A549 (cell line): ENCODE data around the gene ZNF280B.

ENCODE experiments used
- CTCF ChIP-seq: fragments of >200 bp; sonication (Bioruptor Twin); formaldehyde crosslinking; IDR thresholded peaks from 3 replicates; pipeline ENCODE4 v1.5.1; 2016
- E2F6 ChIP-seq: IDR thresholded peaks from 2 replicates; pipeline ENCODE4 v1.6.1; 2012; ENCODE audit warnings: low read depth, borderline replicate concordance
- ESRRA ChIP-seq: fragments of 150-350 bp; IDR thresholded peaks from 2 replicates; pipeline ENCODE4 v1.6.1; 2014; ENCODE audit warnings: mild to moderate bottlenecking, low read length, borderline replicate concordance
- POLR2A ChIP-seq: IDR thresholded peaks from 2 replicates; pipeline ENCODE4 v1.6.1; 2012; ENCODE audit warnings: mild to moderate bottlenecking, low read length
- RAD21 ChIP-seq, 2 experiments: fragments of >200 bp in 1 of 2; sonication (Bioruptor Twin) in 1 of 2; formaldehyde crosslinking in 1 of 2; IDR thresholded peaks in 1 of 2; conservative IDR thresholded peaks in 1 of 2; 2 replicates in 1 of 2; 3 replicates in 1 of 2; pipeline ENCODE4 v1.6.1; 2012 to 2018; ENCODE audit warnings: inconsistent platforms in 1 of 2
- RFX5 ChIP-seq: fragments of 450-650 bp; IDR thresholded peaks from 2 replicates; pipeline ENCODE4 v1.7.1; 2014; ENCODE audit warnings: antibody characterized with exemption, mild to moderate bottlenecking, moderate library complexity
- TF ChIP-seq, protein P1 (sequence below): fragments of 200-600 bp; sonication (generic); IDR thresholded peaks from 2 replicates; pipeline ENCODE4 v1.6.1; 2016; ENCODE audit warnings: antibody characterized with exemption, mild to moderate bottlenecking, moderate library complexity
- TF ChIP-seq, protein P2 (sequence below): IDR thresholded peaks from 2 replicates; pipeline ENCODE4 v1.6.1; 2012

GRCh38 chr22:22487059-22487458, 21.5 kb downstream of the ZNF280B start:
- TF ChIP-seq, protein P1, sequence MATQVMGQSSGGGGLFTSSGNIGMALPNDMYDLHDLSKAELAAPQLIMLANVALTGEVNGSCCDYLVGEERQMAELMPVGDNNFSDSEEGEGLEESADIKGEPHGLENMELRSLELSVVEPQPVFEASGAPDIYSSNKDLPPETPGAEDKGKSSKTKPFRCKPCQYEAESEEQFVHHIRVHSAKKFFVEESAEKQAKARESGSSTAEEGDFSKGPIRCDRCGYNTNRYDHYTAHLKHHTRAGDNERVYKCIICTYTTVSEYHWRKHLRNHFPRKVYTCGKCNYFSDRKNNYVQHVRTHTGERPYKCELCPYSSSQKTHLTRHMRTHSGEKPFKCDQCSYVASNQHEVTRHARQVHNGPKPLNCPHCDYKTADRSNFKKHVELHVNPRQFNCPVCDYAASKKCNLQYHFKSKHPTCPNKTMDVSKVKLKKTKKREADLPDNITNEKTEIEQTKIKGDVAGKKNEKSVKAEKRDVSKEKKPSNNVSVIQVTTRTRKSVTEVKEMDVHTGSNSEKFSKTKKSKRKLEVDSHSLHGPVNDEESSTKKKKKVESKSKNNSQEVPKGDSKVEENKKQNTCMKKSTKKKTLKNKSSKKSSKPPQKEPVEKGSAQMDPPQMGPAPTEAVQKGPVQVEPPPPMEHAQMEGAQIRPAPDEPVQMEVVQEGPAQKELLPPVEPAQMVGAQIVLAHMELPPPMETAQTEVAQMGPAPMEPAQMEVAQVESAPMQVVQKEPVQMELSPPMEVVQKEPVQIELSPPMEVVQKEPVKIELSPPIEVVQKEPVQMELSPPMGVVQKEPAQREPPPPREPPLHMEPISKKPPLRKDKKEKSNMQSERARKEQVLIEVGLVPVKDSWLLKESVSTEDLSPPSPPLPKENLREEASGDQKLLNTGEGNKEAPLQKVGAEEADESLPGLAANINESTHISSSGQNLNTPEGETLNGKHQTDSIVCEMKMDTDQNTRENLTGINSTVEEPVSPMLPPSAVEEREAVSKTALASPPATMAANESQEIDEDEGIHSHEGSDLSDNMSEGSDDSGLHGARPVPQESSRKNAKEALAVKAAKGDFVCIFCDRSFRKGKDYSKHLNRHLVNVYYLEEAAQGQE: no peak
- TF ChIP-seq CTCF (no peak), E2F6 (no peak), POLR2A (no peak), ESRRA (no peak), RFX5 (no peak), RAD21 (conservative IDR thresholded peaks at IDR 0.05 in 1 of 2, IDR thresholded peaks at IDR 0.05 in 1 of 2) (no peak)
- TF ChIP-seq, protein P2, sequence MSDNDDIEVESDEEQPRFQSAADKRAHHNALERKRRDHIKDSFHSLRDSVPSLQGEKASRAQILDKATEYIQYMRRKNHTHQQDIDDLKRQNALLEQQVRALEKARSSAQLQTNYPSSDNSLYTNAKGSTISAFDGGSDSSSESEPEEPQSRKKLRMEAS: no peak
